Panc1 (cell line): ENCODE measurements around the gene LOC101059915.
"Not testable (repeated sequence)": the region's sequence is repeated elsewhere in the genome, so short reads cannot be mapped to it uniquely, and the experiment has no call there.

Experiments
- CTCF ChIP-seq: fragments of 450-650 bp; IDR thresholded peaks from 2 replicates; pipeline ENCODE4 v1.5.1; 2017; ENCODE audit warnings: mild to moderate bottlenecking
- POLR2AphosphoS5 ChIP-seq: IDR thresholded peaks from 2 replicates; pipeline ENCODE4 v1.6.1; 2012; ENCODE audit warnings: mild to moderate bottlenecking, low read depth, low read length, moderate library complexity
- REST ChIP-seq, 2 experiments: IDR thresholded peaks; 2 replicates each; pipeline ENCODE4 v1.6.1; 2011 to 2012; ENCODE audit warnings: low read depth in 2 of 2, control low read depth in 1 of 2, low read length in 1 of 2, mild to moderate bottlenecking in 1 of 2, moderate library complexity in 1 of 2; ENCODE audit not compliant: insufficient read depth in 1 of 2
- SIN3A ChIP-seq: IDR thresholded peaks from 2 replicates; pipeline ENCODE4 v1.6.1; 2012; ENCODE audit warnings: low read depth, mild to moderate bottlenecking, low read length, moderate library complexity, borderline replicate concordance; ENCODE audit not compliant: insufficient read depth

DNA sequence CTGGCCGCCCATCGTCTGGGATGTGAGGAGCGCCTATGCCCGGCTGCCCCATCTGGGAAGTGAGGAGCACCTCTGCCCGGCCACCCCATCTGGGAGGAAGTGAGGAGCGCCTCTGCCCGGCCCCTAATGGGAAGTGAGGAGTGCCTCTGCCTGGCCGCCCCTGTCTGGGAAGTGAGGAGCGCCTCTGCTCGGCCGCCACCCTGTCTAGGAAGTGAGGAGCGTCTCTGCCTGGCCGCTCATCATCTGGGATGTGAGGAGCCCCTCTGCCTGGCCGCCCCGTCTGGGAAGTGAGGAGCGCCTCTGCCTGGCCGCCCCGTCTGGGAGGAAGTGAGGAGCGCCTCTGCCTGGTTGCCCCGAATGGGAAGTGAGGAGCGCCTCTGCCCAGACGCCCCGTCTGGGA lies 8.3 kb downstream of the LOC101059915 start:
- not testable (repeated sequence) for TF ChIP-seq CTCF; REST (IDR thresholded peaks at IDR 0.05; ENCODE audit: insufficient read depth in 1 of 2, low read depth in 2 of 2, low read length in 1 of 2); POLR2AphosphoS5; SIN3A
